PC-9 (cell line): Measurements from ENCODE around the gene FAM180B.

ENCODE experiments used
- EZH2 ChIP-seq: fragments of 200-600 bp; sonication (generic); IDR thresholded peaks from 2 replicates; pipeline ENCODE4 v1.8.0; 2017; ENCODE audit warnings: antibody characterized with exemption, low read depth
- TF ChIP-seq, protein P1 (sequence below): fragments of 200-600 bp; sonication (generic); conservative IDR thresholded peaks from 2 replicates; pipeline ENCODE4 v1.6.1; 2017; ENCODE audit warnings: mixed run types, antibody characterized with exemption, mild to moderate bottlenecking, moderate library complexity

DNA sequence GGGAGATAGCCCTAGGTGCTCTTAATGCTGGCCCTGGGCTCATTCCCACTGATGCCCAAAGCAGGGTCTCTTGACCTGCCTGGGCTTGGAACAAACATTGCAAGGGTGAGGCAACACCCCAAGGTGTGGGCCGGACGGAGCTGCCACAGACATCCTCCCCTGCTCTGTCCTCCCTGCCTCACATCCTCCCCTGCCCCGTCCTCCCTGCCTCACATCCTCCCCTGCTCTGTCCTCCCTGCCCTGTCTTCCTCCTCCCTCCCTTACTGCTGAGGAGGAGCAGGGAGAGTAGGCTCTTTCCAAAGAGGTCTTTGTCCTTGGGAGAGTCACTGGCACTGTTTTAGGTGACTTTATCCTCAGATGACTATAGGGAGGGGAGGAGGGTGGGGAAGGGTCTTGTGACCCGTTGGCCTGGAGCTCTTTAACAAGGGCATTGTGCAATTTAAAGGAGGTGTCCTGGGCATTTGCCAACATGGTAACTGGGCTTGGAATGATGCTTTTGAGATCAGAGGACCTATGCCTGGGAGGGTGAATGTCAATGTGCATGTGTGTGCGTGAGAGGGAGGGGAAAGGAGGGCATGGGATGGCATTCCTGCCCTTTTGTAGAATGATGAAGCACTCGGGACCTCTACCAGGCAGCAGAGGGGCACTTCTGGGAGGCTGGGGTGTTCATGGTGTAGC lies 700 bp downstream of the FAM180B start:
- TF ChIP-seq, protein P1, sequence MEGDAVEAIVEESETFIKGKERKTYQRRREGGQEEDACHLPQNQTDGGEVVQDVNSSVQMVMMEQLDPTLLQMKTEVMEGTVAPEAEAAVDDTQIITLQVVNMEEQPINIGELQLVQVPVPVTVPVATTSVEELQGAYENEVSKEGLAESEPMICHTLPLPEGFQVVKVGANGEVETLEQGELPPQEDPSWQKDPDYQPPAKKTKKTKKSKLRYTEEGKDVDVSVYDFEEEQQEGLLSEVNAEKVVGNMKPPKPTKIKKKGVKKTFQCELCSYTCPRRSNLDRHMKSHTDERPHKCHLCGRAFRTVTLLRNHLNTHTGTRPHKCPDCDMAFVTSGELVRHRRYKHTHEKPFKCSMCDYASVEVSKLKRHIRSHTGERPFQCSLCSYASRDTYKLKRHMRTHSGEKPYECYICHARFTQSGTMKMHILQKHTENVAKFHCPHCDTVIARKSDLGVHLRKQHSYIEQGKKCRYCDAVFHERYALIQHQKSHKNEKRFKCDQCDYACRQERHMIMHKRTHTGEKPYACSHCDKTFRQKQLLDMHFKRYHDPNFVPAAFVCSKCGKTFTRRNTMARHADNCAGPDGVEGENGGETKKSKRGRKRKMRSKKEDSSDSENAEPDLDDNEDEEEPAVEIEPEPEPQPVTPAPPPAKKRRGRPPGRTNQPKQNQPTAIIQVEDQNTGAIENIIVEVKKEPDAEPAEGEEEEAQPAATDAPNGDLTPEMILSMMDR, result no peak
- no peak for TF ChIP-seq EZH2
